Tibial artery (tissue), 4 donors: ENCODE results near the gene KRT14.
"Not testable (repeated sequence)": the region's sequence is repeated elsewhere in the genome, so short reads cannot be mapped to it uniquely, and the experiment has no call there.

Experiments used
- DNase-seq, 2 donors: peaks; one replicate each; pipeline ENCODE4 v3.0.0-alpha.2; 2019
- H3K27ac ChIP-seq, 2 donors: fragments of 200-600 bp; sonication (generic) in 1 of 2; 1 replicate in 1 of 2; 2 replicates in 1 of 2; pipeline ENCODE4 v1.5.1; 2018 to 2019; ENCODE audit warnings: mild to moderate bottlenecking in 1 of 2
- H3K27me3 ChIP-seq, 2 donors: fragments of 200-600 bp; sonication (generic) in 1 of 2; one replicate each; pipeline versions ENCODE4 v1.5.1 to v1.6.0; 2016 to 2019
- H3K36me3 ChIP-seq, 3 donors: fragments of 200-600 bp; sonication (generic) in 2 of 3; one replicate each; pipeline ENCODE4 v1.5.1; 2016 to 2019; ENCODE audit warnings: mild to moderate bottlenecking in 2 of 3
- H3K4me1 ChIP-seq, 4 donors: fragments of 200-600 bp; sonication (generic) in 2 of 4; 1 replicate in 3 of 4; 2 replicates in 1 of 4; pipeline ENCODE4 v1.5.1; 2016 to 2019
- H3K4me3 ChIP-seq, 2 donors: fragments of 200-600 bp; sonication (generic) in 1 of 2; 1 replicate in 1 of 2; 2 replicates in 1 of 2; pipeline ENCODE4 v1.5.1; 2018 to 2019; ENCODE audit warnings: mild to moderate bottlenecking in 2 of 2
- H3K9me3 ChIP-seq, 3 donors: fragments of 200-600 bp; sonication (generic) in 1 of 3; one replicate each; pipeline ENCODE4 v1.5.1; 2016 to 2019
- intact Hi-C: fragments of 100-400 bp; cut with DNase I; formaldehyde crosslinking; loops from one replicate; pipeline ENCODE4 v1.15.0; 2023; ENCODE audit warnings: low total_unique reads
- TF ChIP-seq, protein P1 (sequence below), 2 experiments: fragments of 200-600 bp in 1 of 2; fragments of 450-650 bp in 1 of 2; IDR thresholded peaks; one replicate each; pipeline ENCODE4 v1.5.1; 2017 to 2019; ENCODE audit warnings: antibody characterized with exemption in 2 of 2, mild to moderate bottlenecking in 1 of 2, moderate library complexity in 1 of 2

Gene KRT14

DNA sequence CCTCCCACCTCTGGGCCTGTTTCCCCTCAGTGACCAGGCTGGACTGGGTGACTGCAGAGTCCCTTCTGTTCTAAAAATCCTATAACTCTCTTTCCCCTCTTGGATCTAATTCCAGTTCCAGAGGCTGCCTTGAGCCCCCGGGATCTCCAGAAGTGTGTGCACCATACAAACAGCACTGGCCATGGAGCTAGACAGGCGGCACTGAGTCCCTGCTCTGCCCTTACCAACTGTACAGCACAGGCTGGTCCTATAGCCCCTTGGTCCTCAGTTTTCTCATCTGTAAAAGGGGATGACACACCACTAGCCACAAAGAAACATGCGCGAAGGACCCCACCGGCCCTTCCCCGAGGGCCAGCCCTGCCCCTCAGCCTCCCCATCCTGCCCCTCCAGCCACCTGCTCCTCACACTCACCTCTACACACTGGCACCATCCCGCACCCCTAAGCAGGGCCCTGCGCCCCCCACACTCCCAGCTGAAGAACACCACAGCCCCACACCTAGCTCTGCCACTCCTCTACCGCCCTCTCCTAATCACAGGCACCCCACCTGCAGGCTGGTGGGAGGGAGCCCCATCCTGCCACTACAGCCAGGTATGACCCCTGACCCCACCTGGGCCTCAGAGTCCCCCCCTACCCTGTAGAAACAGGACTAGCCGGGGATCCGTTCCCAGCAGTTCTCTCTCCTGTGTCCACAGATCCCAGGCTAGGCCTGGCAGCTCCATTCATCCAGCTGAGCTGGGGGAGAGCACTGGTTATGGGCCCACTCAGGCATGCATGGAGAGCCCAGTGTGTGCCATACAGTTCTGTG, 26.8 kb upstream of the KRT14 start:
- Histone ChIP-seq H3K9me3 (no peaks in the 10 kb centered on the region), H3K4me3 (no peak overlapping the region), H3K27me3 (peaks cover 0 to 36% of the 10 kb centered on the region in 2 donors), H3K4me1 (peaks cover 0 to 5% (median 2%) of the 10 kb centered on the region in 4 donors), H3K36me3 (no peaks in the 10 kb centered on the region), H3K27ac (peak overlapping the region in 1 of 2 donors; percentile 14)
- no peak for DNase-seq
- intact Hi-C loops = no loop called here
- TF ChIP-seq, protein P1, sequence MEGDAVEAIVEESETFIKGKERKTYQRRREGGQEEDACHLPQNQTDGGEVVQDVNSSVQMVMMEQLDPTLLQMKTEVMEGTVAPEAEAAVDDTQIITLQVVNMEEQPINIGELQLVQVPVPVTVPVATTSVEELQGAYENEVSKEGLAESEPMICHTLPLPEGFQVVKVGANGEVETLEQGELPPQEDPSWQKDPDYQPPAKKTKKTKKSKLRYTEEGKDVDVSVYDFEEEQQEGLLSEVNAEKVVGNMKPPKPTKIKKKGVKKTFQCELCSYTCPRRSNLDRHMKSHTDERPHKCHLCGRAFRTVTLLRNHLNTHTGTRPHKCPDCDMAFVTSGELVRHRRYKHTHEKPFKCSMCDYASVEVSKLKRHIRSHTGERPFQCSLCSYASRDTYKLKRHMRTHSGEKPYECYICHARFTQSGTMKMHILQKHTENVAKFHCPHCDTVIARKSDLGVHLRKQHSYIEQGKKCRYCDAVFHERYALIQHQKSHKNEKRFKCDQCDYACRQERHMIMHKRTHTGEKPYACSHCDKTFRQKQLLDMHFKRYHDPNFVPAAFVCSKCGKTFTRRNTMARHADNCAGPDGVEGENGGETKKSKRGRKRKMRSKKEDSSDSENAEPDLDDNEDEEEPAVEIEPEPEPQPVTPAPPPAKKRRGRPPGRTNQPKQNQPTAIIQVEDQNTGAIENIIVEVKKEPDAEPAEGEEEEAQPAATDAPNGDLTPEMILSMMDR (IDR thresholded peaks at IDR 0.05) = no peak

DNA sequence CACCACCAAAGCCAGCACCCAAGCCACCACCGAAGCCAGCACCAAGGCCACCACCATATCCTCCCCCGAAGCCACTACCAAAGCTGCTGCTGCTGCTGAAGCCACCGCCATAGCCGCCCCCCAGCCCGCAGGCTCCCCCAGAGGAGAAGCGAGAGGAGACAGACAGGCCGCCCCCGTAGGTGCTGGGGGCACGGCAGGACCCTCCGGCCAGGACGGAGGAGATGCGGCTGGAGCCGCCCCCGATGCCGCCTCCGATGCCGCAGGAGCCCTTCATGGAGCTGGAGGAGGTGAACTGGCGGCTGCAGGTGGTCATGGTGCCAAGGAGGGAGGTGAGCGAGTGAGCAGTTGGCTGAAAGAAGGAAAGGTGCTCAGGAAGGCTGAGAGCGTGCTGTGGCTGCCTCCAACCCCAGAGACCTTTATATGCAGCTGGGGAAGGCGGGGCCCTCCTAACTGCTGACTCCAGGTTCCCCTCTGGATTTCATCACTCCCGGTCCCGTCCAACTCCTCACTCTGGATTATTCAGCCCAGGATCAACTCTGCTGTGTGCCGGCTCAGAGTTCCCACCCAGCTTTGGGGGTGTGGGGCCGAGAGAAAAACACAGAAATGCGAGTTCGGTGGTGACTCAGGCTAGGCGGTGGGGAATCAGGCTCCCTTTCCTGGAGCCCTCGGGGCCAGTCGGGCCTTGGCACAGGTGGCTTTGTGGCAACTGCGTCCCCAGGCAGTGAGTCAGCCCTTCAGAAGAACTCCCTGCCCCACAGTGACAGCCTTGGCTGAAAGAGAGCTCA, 25.9 kb upstream of the KRT14 start, which contains the start of gene KRT16:
KRT16 (minus strand) TSS at position 392 of the 785 bp plus-strand sequence; CDS start at position 313, 79 bp downstream.
- not testable (repeated sequence) for H3K4me3 ChIP-seq

DNA sequence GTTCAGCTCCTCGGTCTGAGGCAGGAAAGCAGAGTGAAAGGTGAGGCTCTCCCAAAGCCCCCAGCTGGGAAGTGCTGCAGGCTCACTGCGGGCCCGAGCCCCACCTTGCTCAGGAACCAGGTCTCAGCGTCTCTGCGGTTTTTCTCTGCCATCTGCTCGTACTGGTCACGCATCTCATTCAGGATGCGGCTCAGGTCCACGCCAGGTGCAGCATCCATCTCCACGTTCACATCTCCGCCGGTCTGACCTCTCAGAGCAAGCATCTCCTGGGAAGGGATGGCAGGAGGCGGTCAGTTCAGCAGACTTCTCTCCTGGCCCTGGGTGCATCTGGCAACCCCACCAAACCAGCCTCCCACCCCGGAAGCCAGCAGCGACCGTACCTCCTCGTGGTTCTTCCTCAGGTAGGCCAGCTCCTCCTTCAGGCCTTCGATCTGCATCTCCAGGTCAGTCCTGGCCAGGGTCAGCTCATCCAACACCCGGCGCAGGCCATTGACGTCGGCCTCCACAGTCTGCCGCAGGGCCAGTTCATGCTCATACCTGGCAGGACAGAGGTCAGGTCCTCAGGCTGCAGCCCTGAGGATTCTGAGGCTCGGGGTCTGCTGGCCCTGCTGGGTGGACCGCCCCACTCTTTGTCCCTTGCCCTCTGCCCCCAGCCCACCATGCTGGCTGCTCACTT, 24.4 kb upstream of the KRT14 start:
- H3K9me3 ChIP-seq = peaks cover 0 to 16% (median 4%) of the 10 kb centered on the region in 3 donors
- no peaks in the 10 kb centered on the region for H3K36me3 ChIP-seq
- peaks cover 0 to 5% (median 2%) of the 10 kb centered on the region in 4 donors for H3K4me1 ChIP-seq
- intact Hi-C loops = no loop called here
- peaks cover 0 to 28% of the 10 kb centered on the region in 2 donors for H3K27me3 ChIP-seq
- H3K4me3 ChIP-seq = no peak overlapping the region
- no peak overlapping the region for H3K27ac ChIP-seq
- TF ChIP-seq, protein P1 (IDR thresholded peaks at IDR 0.05) = no peak
- no peak for DNase-seq

More for the DNA sequence above, 25.9 kb upstream of the KRT14 start, which contains the start of gene KRT16:
- H3K9me3 ChIP-seq, H3K4me1 ChIP-seq, intact Hi-C loops, H3K36me3 ChIP-seq: not testable (repeated sequence)
- peaks cover 0 to 31% of the 10 kb centered on the region in 2 donors for H3K27me3 ChIP-seq
- peak within 1 kb of the TSS in 1 of 2 donors; percentile 28 for H3K27ac ChIP-seq
- DNase-seq = peak; percentile 35 to 78

DNA sequence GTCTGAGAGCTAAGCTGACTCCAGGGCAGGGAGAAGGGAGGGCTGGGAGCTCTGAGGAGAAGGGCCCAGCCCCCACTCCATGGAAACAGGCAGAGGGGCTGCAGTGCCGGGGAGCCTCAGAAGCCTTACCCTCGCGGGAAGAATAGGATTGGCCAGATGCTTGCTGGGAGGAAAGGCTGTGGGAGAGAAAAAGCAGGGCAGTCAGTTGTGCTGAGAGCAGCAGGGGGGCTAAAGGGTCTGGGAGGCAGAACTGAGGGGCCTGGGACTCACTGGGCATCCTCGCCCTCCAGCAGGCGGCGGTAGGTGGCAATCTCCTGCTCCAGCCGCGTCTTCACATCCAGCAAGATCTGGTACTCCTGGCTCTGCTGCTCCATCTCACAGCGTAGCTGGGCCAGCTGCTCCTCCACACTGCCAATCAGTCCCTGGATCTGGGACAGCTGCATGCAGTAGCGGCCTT, 23.4 kb upstream of the KRT14 start:
- Histone ChIP-seq H3K9me3 (peaks cover 0 to 19% (median 4%) of the 10 kb centered on the region in 3 donors), H3K27me3 (peaks cover 0 to 22% of the 10 kb centered on the region in 2 donors)
- H3K4me3 ChIP-seq, H3K27ac ChIP-seq, H3K36me3 ChIP-seq, H3K4me1 ChIP-seq, DNase-seq, intact Hi-C loops: not testable (repeated sequence)

DNA sequence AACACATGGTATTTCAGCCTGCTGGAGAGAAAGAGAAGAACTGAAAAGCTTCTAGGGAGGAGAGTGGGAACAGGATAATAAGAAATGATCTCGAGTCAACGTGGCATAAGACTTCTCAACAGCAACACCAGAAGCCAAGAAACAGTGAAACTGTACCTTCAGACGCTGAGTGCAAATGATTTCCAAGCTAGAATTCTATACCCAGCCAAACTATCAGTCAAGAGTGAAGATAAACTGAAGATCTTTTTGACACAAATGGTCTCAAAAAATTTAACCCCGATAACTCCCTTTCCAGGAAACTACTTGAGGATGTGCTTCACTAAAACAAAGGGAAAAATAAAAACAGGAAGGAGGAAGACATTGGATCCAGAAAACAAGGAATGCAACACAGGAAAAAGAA, 20.2 kb upstream of the KRT14 start:
- intact Hi-C loops, DNase-seq, H3K36me3 ChIP-seq, H3K27me3 ChIP-seq, H3K4me1 ChIP-seq, H3K27ac ChIP-seq, H3K4me3 ChIP-seq: not testable (repeated sequence)
- peaks cover 0 to 19% (median 4%) of the 10 kb centered on the region in 3 donors for H3K9me3 ChIP-seq

DNA sequence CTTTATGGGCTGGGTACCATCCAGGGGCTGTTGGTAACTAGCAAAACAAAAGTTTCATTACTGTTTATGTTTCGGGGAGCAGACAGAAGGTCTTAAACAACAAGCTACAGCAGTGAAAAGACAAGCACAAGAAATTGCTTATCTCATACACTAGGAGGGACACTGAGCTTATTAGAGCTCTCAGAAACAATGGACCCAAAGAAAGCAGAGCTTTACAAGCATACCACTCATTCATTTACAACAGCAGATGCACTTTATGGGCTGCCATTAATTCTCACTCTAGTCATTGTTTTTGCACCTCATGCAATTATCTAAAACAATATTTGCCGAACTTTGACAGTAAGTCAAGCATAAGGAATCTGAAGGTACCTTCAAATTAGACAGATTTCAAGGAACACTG, 15.8 kb upstream of the KRT14 start:
- Histone ChIP-seq H3K27ac (no peak overlapping the region), H3K4me1 (no peaks in the 10 kb centered on the region), H3K4me3 (no peak overlapping the region), H3K27me3 (no peaks in the 10 kb centered on the region), H3K36me3 (no peaks in the 10 kb centered on the region), H3K9me3 (peaks cover 0 to 17% (median 4%) of the 10 kb centered on the region in 3 donors)
- TF ChIP-seq, protein P1 (IDR thresholded peaks at IDR 0.05) = no peak
- intact Hi-C loops = no loop called here
- no peak for DNase-seq
